CD14-positive monocyte (primary cell): ENCODE measurements around the gene RFC2. TPM values are rescaled to one million over a fixed set of nuclear protein-coding genes. Genes with fewer than 3 reads are reported as not detected.

Experiments used
- DNase-seq, 3 donors: peaks; one replicate each; pipeline ENCODE4 v3.0.0-alpha.2; 2011 to 2022
- H2AFZ ChIP-seq: 2 replicates; pipeline ENCODE4 v1.6.0; 2012; ENCODE audit warnings: mild to moderate bottlenecking, low read depth, low read length, inconsistent platforms; ENCODE audit not compliant: insufficient read depth, poor library complexity, severe bottlenecking
- H3K27ac ChIP-seq, 2 donors: 1 replicate in 1 of 2; 2 replicates in 1 of 2; pipeline ENCODE4 v1.5.1; 2012 to 2013; ENCODE audit warnings: low read length in 2 of 2, control low read depth in 1 of 2, inconsistent platforms in 1 of 2, low read depth in 1 of 2, mild to moderate bottlenecking in 1 of 2
- H3K27me3 ChIP-seq, 2 donors: one replicate each; pipeline versions ENCODE4 v1.6.0 to v1.6.1; 2011 to 2013; ENCODE audit warnings: low read length in 2 of 2; ENCODE audit not compliant: control insufficient read depth in 2 of 2, insufficient read depth in 2 of 2
- H3K36me3 ChIP-seq, 2 donors: replicated peaks in 1 of 2; 1 replicate in 1 of 2; 2 replicates in 1 of 2; pipeline versions ENCODE4 v1.5.1 to v1.6.1; 2012 to 2013; ENCODE audit warnings: low read length in 2 of 2, control low read depth in 1 of 2, inconsistent platforms in 1 of 2, mild to moderate bottlenecking in 1 of 2; ENCODE audit not compliant: insufficient read depth in 2 of 2, control insufficient read depth in 1 of 2
- H3K4me1 ChIP-seq, 2 donors: 1 replicate in 1 of 2; 2 replicates in 1 of 2; pipeline versions ENCODE4 v1.5.1 to v1.6.1; 2012 to 2013; ENCODE audit warnings: low read length in 2 of 2, control low read depth in 1 of 2, inconsistent platforms in 1 of 2, mild to moderate bottlenecking in 1 of 2, moderate library complexity in 1 of 2; ENCODE audit not compliant: insufficient read depth in 2 of 2, control insufficient read depth in 1 of 2
- H3K4me2 ChIP-seq: replicated peaks from 2 replicates; pipeline ENCODE3; 2012; ENCODE audit warnings: low read length, moderate library complexity, mild to moderate bottlenecking; ENCODE audit not compliant: poor library complexity, severe bottlenecking; ENCODE audit errors: extremely low read depth
- H3K4me3 ChIP-seq, 3 experiments: fragments of 200-600 bp in 1 of 3; sonication (generic) in 1 of 3; replicated peaks in 1 of 3; 1 replicate in 2 of 3; 2 replicates in 1 of 3; pipeline ENCODE4 v1.5.1; 2011 to 2013; ENCODE audit warnings: low read length in 3 of 3, mild to moderate bottlenecking in 3 of 3, control low read depth in 2 of 3, low read depth in 2 of 3, inconsistent platforms in 1 of 3, moderate library complexity in 1 of 3
- H3K79me2 ChIP-seq: 2 replicates; pipeline ENCODE4 v1.6.0; 2012; ENCODE audit warnings: mild to moderate bottlenecking, control low read depth, inconsistent platforms, low read length, moderate library complexity; ENCODE audit not compliant: insufficient read depth
- H3K9ac ChIP-seq: 2 replicates; pipeline ENCODE4 v1.6.0; 2017; ENCODE audit warnings: low read length, mild to moderate bottlenecking; ENCODE audit not compliant: insufficient read depth, poor library complexity, severe bottlenecking
- H3K9me3 ChIP-seq, 2 donors: replicated peaks in 1 of 2; 1 replicate in 1 of 2; 2 replicates in 1 of 2; pipeline versions ENCODE4 v1.5.1 to v1.6.1; 2012 to 2013; ENCODE audit warnings: low read length in 2 of 2, control low read depth in 1 of 2; ENCODE audit not compliant: control insufficient read depth in 1 of 2, insufficient read depth in 1 of 2
- H4K20me1 ChIP-seq: 2 replicates; pipeline ENCODE4 v1.6.0; 2012; ENCODE audit warnings: mild to moderate bottlenecking, low read length, control low read depth, moderate library complexity; ENCODE audit not compliant: insufficient read depth
- H3K27ac Mint-ChIP-seq, 7 donors: one replicate each; pipeline ENCODE4 v1.8.0; 2020; ENCODE audit warnings: mild to moderate bottlenecking in 7 of 7, mixed read lengths in 7 of 7, moderate library complexity in 6 of 7, inconsistent platforms in 2 of 7
- H3K27me3 Mint-ChIP-seq, 3 donors: one replicate each; pipeline ENCODE4 v1.8.0; 2021 to 2022; ENCODE audit warnings: low read depth in 3 of 3, mild to moderate bottlenecking in 3 of 3, mixed read lengths in 3 of 3, moderate library complexity in 3 of 3, inconsistent platforms in 1 of 3
- H3K36me3 Mint-ChIP-seq, 2 donors: one replicate each; pipeline ENCODE4 v1.8.0; 2020; ENCODE audit warnings: mixed read lengths in 2 of 2, inconsistent platforms in 1 of 2, mild to moderate bottlenecking in 1 of 2
- H3K4me1 Mint-ChIP-seq: one replicate; pipeline ENCODE4 v1.8.0; 2020; ENCODE audit warnings: mild to moderate bottlenecking, mixed read lengths
- H3K4me3 Mint-ChIP-seq, 2 donors: one replicate each; pipeline ENCODE4 v1.8.0; 2020; ENCODE audit warnings: mild to moderate bottlenecking in 2 of 2, mixed read lengths in 2 of 2, moderate library complexity in 1 of 2
- H3K9me3 Mint-ChIP-seq, 7 donors: one replicate each; pipeline ENCODE4 v1.8.0; 2020 to 2022; ENCODE audit warnings: mixed read lengths in 7 of 7, mild to moderate bottlenecking in 6 of 7, moderate library complexity in 6 of 7, inconsistent platforms in 2 of 7
- WGBS: methylation state at CpG from one replicate; pipeline ENCODE4 v1.1.5; 2013; ENCODE audit warnings: missing lambda C conversion rate; ENCODE audit not compliant: insufficient coverage; 5-methylcytosine and 5-hydroxymethylcytosine counted together
- intact Hi-C, 2 donors: fragments of 100-400 bp; cut with micrococcal nuclease; formaldehyde crosslinking; loops; one replicate each; pipeline versions ENCODE4 v1.15.0 to v1.15.1; 2023
- polyA plus RNA-seq, 3 donors: library from polyadenylated mRNA; depleted of rRNA in 1 of 3; unstranded in 2 of 3; stranded (reverse) in 1 of 3; fragments of 300-500 nt in 2 of 3; fragments of >200 nt in 1 of 3; fragmentation: Illumina TruSeq in 2 of 3; gene quantifications; 1 replicate in 2 of 3; 2 replicates in 1 of 3; pipeline ENCODE4 v1.2.3, GENCODE V29; 2012 to 2021
- TF ChIP-seq, protein P1 (sequence below): fragments of 200-600 bp; IDR thresholded peaks from one replicate; pipeline ENCODE4 v1.8.0; 2022; ENCODE audit warnings: antibody characterized with exemption, mild to moderate bottlenecking

RFC2 gene
- polyA plus RNA-seq, 3 donors, result 12.8 to 42.1 (median 33.5) TPM

DNA sequence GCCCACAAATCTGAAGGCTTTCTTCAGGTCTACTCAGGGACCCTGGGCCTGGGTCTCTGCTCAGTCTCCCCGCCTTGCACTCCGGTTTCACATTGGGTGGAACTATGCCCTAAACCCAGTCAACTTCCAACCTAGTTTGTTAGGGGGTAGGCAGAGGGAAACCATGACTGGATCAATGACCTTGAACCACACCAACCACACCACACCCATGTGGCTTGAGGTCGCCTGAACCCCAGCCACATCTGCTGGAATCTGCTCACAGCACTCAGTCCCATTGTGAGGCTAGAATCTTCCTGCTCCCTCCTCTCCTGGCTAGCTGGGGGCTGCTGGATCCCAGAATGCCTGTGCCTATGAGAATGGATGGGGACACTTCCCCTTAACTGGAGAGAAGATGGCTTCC lies 17.9 kb downstream of the RFC2 start:
- intact Hi-C loops, result no loop called here
- Mint-ChIP-seq H3K9me3 (peaks cover 0 to 2% (median 0%) of the 10 kb centered on the region in 7 donors), H3K36me3 (peaks cover 45 to 76% of the 10 kb centered on the region in 2 donors), H3K27ac (peak overlapping the region in 1 of 7 donors; percentile 21), H3K4me3 (no peak overlapping the region), H3K27me3 (no peaks in the 10 kb centered on the region), H3K4me1 (peaks cover 11% of the 10 kb centered on the region)
- no peak for DNase-seq
- Histone ChIP-seq H2AFZ (no peak overlapping the region), H3K27me3 (no peaks in the 10 kb centered on the region), H3K9ac (no peak overlapping the region), H3K9me3 (no peaks in the 10 kb centered on the region), H3K4me3 (no peak overlapping the region), H3K79me2 (peaks cover 4% of the 10 kb centered on the region), H3K4me2 (no peak overlapping the region), H4K20me1 (no peaks in the 10 kb centered on the region), H3K36me3 (peaks cover 36 to 81% of the 10 kb centered on the region in 2 donors), H3K27ac (peak overlapping the region in 1 of 2 donors; percentile 31), H3K4me1 (peaks cover 6 to 15% of the 10 kb centered on the region in 2 donors)
- no CpG with 5 or more reads among the region's 3 CpGs for WGBS
- TF ChIP-seq, protein P1, sequence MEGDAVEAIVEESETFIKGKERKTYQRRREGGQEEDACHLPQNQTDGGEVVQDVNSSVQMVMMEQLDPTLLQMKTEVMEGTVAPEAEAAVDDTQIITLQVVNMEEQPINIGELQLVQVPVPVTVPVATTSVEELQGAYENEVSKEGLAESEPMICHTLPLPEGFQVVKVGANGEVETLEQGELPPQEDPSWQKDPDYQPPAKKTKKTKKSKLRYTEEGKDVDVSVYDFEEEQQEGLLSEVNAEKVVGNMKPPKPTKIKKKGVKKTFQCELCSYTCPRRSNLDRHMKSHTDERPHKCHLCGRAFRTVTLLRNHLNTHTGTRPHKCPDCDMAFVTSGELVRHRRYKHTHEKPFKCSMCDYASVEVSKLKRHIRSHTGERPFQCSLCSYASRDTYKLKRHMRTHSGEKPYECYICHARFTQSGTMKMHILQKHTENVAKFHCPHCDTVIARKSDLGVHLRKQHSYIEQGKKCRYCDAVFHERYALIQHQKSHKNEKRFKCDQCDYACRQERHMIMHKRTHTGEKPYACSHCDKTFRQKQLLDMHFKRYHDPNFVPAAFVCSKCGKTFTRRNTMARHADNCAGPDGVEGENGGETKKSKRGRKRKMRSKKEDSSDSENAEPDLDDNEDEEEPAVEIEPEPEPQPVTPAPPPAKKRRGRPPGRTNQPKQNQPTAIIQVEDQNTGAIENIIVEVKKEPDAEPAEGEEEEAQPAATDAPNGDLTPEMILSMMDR, result no peak

DNA sequence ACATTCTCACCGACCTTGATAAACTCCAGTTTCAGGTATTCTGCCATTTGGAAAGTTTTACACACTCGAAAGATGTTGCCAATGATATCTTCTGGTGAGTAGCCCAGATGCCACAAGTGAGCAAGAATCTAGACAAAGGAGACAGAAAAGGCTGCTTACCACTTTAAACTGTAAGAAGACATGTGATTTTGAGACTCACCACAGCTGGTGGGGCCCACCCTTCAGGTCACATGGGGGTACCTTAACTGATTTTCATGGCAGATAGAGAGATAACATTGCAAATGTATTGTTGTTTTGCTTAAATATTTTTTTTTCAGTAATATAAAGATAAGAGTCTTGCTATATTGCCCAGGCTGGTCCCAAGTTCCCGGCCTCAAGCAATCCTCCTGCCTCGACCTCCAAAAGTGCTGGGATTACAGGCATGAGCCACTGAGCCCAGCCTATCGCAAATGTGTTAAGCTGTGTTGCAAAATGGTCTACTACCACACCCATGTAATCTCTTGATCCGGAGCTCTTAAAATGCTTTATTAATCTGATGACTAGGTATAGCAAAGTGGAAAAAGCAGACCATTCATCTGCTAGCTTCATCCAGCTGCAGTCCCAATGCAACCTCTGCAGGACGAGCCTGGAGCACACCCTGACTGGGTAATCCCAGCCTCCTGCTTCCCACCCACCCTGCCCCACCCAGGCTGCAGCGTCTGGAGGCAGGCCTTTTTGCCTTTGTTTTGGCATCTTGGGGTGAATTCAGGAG lies 18.5 kb downstream of the RFC2 start:
- intact Hi-C loops, result no loop called here
- H3K4me3 Mint-ChIP-seq, result no peak overlapping the region

More for the DNA sequence above, 18.5 kb downstream of the RFC2 start:
- Histone ChIP-seq H2AFZ (no peak overlapping the region), H3K4me3 (no peak overlapping the region), H3K9ac (no peak overlapping the region), H3K27me3 (no peaks in the 10 kb centered on the region), H3K4me2 (no peak overlapping the region), H3K4me1 (peaks cover 8 to 15% of the 10 kb centered on the region in 2 donors), H3K79me2 (peaks cover 4% of the 10 kb centered on the region), H3K36me3 (peaks cover 36 to 76% of the 10 kb centered on the region in 2 donors), H4K20me1 (no peaks in the 10 kb centered on the region), H3K9me3 (no peaks in the 10 kb centered on the region), H3K27ac (no peak overlapping the region)
- Mint-ChIP-seq H3K36me3 (peaks cover 45 to 77% of the 10 kb centered on the region in 2 donors), H3K27me3 (no peaks in the 10 kb centered on the region), H3K27ac (no peak overlapping the region), H3K9me3 (peaks cover 0 to 2% (median 0%) of the 10 kb centered on the region in 7 donors), H3K4me1 (peaks cover 12% of the 10 kb centered on the region)
- TF ChIP-seq, protein P1, result no peak
- WGBS, result 100% methylated on average over 3 of the region's 8 CpGs
- no peak for DNase-seq
